NCI-H1436 treated with DMSO at 0.1 percent for 48 hours (cell line): ENCODE data around the gene FARS2.

Experiments
- DNase-seq: peaks from one replicate; lab custom pipeline; 2025; lab: John Stamatoyannopoulos, UW

FARS2 gene

DNA sequence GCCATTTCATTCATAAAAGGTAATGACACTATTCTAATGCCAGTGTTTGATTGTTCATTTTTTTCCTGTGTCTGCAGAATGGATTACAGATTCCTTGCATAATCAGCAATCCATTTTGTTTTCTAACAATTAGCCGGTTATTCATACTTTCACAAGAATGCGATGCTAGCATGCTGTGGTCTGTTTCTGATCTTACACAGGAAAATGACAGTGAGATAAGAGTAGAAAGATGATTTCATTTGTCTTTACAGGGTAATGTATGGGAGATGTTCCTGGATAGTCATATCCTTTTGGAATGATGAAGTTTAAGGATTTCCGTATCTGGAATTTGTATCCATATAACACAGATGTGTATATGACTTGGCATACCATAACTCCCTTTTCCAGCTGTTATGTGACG, 207.3 kb downstream of the FARS2 start:
- DNase-seq = no peak

DNA sequence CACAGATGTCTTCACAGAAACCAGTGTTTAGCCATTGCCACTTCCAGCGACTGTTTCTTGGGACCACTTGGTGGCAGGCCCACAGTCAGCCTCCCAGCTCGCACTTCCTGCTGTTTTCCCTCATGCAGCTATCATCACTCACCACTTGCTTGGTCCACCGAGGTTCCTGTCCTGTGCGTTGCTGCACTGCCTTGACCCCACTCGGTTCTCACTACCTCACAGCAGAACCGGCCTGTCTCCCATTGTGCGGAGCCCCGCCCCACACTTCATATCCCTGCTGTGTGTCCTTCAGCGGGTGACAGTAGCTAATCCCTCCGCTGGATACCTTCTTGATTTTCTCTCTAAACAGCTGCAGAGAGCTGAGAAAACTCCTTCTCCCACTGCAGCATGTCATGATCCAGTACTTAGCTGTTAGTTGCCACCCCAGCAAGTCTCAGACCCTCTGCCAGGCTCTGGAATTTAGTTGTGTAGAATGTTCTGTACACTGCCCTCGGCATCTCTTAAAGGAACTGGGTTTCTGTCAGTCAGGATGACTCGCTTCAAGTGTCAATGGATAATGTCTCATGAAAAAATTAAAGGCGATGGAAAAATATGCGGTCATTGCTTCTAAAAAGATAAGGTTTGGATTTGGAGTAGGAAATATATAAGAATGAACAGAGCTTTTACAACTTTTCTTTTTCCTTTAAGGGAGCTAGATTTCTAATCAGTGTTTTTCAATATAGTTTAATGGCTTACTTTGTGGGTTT, 208.0 kb downstream of the FARS2 start:
- no peak for DNase-seq

DNA sequence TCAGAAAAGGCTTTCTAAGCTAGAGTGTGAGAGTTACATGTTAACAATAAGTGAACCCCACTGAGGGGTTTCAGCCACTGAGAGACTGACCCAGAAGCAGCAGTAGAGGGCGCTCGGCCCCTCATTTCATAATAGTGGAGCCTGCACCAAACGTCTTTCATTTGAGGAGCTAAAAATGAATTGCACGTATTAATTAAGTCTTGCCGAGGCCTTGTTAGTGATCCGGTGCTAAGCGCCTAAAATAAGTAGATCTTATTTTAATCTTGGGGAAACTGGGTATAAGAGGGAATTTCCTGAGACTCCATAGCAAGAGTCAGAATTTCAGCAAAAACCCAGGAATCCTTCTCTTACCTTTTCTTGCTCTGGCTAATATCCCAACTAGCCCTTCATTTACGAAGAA, 209.7 kb downstream of the FARS2 start:
- no peak for DNase-seq

DNA sequence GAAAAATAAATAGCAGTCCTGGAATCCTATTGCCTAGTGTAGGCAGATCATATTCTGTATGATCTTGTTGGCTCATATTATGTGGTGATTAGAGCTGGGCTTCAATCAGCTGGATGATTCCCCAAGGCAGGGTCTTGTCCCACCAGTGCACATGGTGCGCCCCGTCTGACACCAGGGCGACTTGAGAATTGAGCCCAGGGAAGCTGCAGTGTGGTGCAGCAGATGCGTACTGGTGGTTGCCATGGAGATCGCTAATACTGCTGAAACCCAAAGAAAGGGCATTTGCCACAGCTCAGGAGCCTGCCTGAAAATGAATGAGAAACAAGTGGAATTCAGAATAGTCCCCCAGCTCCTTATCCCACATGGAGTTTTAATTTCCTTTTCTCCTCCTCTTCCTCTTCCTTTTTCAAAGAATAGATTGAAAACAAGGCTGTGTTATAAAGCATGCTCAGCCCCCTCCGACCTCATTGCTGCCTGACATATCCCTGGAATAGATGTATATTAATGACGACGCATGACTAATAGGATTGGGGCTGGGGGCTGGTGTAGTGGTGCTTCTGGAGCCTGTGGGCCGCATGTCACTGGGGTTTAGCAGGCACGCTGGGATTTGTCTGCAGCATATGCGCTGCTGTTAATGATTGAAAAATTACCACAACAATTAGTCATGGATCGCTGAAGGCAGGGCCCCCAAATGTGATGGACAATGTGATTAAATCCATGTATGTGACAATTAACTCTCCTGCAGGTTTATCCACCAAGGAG, 210.5 kb downstream of the FARS2 start:
- no peak for DNase-seq

DNA sequence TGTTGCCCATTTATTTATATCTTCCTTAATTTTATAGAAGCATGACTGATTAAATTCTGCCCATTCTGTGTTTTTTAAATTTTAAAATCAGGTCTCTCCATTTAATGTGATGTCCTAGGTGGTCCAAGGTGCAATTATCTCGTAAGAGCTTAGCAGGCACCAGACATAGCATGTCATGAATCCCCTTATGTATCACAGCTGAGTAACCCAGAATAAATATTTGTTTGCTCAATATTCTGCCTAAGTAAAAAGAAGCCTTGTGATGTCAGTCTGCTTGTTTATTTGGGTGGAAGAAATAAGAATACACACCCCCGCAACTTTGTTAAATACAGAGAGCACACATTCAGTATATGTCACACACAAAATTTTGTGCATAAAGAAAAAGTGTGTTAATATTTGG, 211.3 kb downstream of the FARS2 start:
- DNase-seq = no peak

DNA sequence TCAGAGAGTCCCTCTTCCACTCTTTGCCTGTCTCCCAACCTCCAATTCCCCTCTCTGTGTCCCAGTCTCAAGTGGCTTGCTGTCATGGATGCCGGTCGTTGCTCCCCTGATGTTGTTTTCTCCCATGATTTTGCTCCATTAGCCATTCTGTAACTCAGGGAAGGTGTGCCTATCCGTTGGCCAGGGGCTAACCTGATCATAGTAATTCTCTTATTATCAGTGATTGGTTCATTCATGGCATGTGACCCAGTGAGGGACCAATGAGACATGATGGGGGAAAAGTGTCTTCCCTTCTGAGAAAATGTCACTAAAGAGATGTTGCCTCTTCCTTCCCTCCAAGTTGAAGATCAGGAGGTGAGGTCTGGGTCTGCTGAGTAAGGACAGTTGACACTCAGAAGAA, 214.5 kb downstream of the FARS2 start:
- DNase-seq = no peak

DNA sequence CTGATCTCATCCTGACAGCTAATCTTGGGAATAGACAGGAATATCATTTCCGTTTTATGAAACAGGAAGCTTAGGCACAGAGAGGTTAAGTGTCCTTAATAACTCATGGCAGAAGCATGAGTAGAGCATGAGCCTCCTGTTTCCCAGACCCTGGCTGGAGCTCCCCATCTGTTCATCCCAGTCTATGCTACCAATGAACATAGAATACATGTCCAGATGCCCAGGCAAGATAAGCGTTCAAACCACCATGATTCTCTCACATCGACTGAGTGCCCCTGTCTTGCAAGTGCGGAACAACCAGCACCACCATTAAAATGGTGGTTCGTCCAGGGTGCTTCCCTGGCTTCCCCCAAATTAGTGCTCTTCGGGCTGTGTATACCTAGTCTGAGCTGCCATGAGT, 217.1 kb downstream of the FARS2 start:
- no peak for DNase-seq

DNA sequence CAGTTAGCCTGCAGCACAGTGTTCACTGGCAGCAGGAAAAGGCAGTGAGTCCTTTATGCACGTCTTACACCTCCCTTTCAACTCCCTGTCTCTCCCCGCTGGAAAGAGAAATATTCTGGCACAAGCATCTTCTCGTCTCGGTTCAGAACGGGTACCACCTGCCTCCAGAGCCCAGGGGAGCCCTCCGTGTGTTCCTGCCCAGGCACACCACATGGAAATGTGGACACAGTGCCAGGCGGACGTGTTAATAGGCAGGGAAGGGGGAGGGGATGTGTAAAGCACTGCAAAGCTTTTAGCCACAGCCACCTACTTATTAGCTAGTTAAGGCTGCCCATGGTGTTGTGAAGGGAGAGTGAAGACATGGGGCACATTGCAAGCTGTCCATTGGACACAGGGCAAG, 219.7 kb downstream of the FARS2 start:
- DNase-seq = peak; percentile 43

DNA sequence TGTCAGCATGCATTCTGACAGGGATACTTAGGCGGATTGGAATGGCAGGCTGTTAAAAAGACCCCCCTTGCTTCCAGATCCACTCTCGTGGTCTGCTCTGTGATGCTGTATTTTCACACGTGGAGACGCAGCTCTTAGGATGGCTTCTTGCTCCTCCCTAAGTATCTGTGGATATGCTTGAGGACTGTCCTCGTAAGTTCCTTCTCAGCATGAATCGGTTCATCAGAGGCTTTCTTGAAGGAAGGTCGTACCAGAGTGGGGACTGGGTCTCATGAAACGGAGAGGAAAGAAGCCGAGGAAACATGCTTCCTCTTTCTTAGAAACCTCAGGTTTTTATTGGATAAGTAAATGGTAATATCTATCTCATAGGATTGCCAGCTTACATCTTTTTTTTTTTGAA, 220.4 kb downstream of the FARS2 start:
- no peak for DNase-seq

DNA sequence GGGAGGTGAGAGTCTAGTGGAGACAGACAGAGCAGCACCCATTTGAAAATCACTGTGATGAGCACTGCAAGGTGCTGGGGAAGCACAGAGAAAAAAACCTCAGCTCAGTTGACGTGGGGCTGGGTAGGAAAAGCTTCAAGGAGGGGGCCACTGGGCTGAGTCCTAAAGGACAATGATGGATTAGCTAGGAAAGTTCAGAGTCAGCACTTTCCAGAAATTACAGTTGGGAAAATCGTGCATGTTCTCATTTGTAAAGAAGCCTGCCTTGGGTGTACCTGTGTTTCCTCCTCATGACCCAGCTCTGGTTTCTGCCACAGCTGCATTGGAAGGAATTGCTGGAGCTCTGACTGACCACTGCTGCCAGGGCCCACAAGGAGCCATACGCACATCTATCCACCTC, 221.3 kb downstream of the FARS2 start:
- DNase-seq = no peak

DNA sequence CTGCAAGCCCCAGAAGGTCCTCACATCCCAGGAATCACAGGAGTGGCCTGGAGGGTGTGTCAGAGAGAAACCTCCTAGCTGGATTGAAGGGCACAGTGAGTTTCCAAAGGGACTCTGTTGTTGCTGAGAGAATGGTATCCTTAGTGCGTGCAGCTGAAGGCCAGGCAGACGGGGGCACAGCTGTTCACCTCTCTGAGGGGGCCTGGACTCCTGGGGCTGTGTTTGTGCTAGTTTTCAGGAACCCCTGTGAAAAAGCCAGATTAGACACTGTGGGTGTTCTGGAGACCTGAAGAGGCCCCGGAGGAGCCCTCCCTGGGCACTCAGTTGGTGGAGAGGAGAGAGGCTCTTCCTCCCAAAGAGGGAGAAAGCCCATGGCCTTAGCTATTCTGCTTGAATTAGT, 223.4 kb downstream of the FARS2 start:
- no peak for DNase-seq

DNA sequence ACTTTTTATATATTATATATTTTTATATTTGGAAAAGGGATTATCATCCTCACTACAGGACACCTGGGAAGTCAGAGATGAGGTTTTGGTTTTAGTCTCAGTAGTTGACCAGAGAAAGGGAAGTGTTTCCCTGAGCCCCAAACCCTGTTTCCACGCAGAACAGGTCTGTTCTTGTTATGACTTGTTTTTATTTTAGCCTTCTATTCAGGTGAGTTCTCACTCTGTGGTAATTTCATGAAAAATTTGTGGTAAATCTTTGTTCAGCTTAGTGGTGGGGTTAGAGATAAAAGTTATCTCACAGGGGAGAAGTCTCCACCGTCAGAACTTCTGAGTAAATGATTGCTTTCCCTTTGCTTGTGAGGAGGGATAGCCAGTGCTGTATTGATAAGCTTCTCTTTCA, 224.9 kb downstream of the FARS2 start:
- no peak for DNase-seq

DNA sequence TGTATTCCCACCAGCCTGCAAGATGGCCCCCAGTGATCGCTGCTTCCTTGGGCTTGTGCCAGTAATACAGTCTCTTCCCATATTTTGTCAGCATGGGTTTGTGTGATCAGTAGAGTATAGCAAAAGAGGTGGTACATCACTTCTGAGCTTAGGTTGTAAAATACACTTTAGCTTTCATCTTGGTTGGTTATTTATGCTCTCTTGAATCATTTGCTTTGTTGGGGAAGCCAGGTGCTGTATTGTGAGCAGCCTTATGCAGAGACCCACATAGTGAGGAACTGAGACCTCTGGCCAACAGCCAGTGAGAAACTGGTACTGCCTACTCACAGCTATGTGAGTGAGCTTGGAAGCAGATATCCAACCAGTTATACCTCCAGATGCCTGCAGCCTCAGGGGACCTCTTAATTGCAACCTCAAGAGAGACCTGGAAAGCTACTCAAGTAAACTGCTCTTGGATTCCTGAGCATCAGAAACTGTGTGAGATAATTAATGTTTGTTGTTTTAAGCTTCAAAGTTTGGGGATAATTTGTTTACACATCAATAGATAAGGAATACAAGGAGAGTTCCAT, 229.3 kb downstream of the FARS2 start:
- DNase-seq = no peak

DNA sequence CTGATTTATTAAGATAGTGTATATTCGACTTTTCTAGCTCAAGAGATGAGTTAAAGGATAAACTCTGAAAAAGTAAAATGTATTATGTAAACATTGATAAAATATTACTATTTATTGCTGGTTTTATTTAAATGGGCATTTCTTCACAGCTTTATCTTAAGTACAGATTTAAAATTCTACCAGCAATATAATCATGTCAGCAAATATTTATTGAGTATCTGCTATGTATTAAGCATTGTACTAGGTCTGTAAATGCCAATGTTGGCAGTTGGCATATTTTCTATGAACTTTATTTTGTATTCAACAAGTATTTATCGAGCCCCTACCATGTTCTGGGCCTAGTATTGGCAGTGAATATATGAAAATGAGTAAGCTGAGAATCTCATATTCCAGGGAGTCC, 231.0 kb downstream of the FARS2 start:
- DNase-seq = no peak

DNA sequence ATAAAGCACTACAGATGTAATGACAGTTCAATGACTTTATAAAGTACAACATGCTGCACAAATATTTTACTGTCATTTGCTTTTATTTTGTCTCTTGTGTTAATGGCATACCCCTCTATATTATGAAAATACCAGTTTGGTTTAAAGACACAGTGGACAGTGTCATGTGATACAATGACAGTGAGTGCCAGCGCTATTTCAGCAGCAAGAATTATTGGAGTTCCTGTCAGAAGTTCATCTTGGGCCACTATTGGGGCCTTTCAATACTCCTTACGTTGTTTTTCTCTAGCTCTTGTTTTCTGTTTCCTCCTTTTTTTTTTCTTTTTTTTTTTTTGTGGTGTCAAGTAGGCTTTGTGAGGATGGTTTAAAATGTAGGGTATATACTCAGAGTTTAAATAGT, 232.5 kb downstream of the FARS2 start:
- no peak for DNase-seq

DNA sequence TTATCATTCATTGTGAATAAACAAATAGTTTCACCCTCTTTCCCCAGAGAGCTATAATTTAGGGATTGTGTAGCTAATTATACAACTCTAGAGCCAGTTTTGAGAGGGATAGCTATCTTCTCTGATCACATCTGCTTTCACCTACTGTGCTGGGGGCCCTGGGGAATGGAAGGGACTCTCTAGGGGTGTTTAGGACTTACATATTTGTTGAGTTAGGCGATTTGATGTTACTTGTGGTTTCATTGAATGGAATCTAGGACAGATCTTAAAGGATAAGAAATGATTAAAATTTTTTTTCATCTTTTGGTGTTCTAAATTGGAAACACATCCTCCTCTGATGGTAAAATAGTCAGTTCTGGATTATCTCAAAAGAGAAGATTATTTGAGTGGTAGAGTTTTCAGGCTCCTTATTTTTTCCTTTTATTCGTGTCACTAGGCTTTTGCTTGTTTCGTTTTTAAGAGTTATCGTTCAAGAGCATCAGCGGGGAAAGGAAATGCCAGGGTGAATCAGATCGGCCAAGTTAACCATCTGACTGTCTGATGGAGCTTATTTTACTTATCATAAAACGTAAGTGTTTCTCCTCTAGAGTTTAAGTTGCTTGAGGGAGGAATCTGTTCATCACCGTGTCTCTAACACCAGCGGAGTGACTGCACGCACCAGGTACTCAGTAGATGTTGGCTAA, 236.7 kb downstream of the FARS2 start:
- peak; percentile 56 for DNase-seq

DNA sequence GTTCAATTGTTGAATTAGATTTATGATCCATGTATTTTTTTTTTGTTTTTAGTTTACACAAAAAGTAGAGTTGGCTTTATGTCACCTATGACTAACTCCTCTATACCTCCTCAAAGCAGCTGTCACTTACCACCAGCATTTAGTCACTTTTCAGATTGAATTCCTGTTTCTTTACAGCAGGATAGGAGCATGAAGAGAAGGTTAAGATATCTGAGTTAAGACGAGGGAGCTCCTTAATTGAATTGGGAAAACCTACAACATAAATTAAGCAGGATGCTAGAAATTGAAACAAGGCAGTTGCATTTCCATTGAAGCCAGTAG, 237.2 kb downstream of the FARS2 start:
- DNase-seq = no peak

DNA sequence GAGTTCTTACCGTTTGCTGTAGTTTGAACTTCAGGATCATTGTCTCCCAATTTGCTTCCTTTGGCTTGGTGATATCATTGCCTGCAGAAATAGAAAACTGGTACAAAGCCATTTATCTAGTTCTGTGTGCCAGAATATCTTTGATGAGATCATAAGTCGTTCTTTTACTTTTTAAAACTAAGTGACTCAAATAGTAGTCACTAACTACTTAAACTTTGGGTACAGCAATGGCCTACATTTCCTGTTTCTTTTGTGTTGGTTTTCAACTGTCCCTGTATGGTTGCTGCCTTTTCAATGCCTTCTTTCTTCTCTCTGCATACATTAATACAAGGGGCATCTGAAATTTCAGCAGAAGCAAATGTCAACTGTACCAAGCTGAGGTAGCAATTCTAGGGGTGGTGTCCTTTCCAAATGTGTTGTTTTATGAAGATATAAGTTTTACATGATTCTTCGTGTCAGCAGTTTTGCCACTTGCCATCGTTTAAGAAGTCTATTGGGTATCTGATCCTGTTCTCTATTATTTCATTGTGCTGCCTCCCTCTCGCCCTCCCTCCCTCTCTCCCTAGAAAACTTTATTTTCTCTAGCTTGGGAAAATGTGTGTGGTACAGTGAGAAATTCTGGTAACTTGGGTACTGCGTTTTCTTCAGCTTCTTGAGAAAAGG, 238.5 kb downstream of the FARS2 start:
- no peak for DNase-seq

DNA sequence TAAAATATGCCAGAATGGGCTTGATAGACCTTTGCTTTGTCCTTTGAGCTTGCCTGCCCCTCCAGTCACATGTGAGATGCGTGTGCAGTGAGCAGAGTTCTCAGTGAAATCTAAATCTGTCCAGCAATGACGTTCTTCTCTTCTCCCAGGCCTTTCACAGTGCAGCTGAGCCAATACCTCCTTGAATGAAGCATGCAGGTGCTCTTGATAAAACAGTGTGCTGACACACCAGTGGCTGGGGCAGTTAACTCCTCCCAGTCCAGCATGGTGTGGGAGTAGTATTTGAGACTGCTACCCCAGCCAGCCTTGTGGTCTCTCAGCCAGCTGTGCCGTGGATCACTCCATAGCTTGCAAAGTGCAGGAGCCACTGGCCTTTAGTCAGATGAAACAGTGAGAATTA, 240.5 kb downstream of the FARS2 start:
- DNase-seq = no peak

DNA sequence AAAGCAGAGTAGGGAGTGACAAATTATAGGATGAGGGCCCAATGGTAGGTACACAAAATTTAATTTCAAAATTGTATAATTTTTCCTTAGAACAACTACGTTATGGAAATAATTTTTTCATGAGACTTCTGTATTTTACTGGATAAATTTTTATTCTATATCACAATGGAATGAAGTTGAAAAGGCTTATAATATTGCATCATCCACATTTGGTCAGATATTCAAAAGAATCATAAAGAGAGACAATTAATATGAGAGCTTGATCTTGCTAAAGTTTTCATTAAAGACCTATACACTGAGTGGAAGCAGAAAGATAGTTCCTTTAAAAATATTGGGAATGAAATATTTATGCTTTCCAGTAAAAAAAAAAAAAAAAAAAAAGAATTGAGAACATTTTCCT, 242.8 kb downstream of the FARS2 start:
- DNase-seq = no peak

DNA sequence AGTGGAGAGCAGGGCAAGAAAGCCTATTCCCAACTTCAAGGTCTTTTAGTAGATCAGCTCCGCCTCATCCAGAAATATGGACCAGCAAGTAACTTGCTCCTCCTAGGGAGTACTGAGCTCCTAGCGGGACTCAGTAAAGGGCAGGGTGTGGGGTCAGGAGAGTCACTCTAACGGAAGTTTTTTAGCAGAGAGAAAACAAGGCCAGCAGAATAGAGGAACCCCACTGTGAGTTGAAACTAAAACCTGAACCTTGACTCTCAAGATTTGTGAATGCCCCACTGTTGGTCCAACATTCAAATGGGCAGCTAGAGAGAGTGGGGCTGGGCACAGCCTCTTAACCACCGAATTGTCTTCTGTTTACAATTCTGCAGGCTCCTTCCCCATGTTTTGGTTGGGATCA, 244.8 kb downstream of the FARS2 start:
- no peak for DNase-seq

DNA sequence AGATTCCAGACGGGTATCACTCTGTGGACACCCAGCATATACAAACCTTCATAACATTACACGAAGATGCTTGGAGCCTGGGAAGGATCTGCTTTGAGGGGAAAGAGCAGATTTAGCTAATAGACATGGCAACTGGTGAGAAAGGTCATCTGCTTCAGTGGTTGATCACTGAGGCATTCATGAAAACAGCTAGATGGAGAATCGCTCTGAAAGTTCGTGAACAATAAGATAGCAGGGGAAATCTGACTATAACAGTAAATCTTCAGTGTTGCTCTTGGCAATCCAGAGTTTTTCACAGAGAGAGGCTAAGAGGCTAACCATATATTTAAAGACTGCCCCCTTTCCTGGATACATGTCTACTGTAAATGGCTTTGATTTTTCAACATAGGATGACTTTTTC, 245.3 kb downstream of the FARS2 start:
- no peak for DNase-seq
